Endodermal cell (in vitro differentiated cells): ENCODE data around the gene CENPT. TPM values are rescaled to one million over a fixed set of nuclear protein-coding genes. Genes with fewer than 3 reads are reported as not detected.

Source experiments
- DNase-seq: peaks from one replicate; pipeline ENCODE4 v3.0.0-alpha.2; 2017
- H3K27ac ChIP-seq: 2 replicates; pipeline ENCODE4 v1.5.1; 2013; ENCODE audit warnings: mild to moderate bottlenecking, low read depth, low read length, moderate library complexity
- H3K27me3 ChIP-seq: 2 replicates; pipeline ENCODE4 v1.6.1; 2013; ENCODE audit warnings: mild to moderate bottlenecking, low read length, moderate library complexity; ENCODE audit not compliant: insufficient read depth, control insufficient read depth, poor library complexity, severe bottlenecking
- H3K36me3 ChIP-seq: 2 replicates; pipeline ENCODE4 v1.7.0; 2013; ENCODE audit warnings: mild to moderate bottlenecking, low read length, moderate library complexity; ENCODE audit not compliant: control insufficient read depth, insufficient read depth
- H3K4me1 ChIP-seq: one replicate; pipeline ENCODE4 v1.7.0; 2013; ENCODE audit warnings: low read length; ENCODE audit not compliant: control insufficient read depth, insufficient read depth
- H3K4me3 ChIP-seq: 2 replicates; pipeline ENCODE4 v1.5.1; 2013; ENCODE audit warnings: mild to moderate bottlenecking, low read length, moderate library complexity
- H3K9ac ChIP-seq: 2 replicates; pipeline ENCODE4 v1.6.1; 2013; ENCODE audit warnings: mild to moderate bottlenecking, low read length, moderate library complexity; ENCODE audit not compliant: poor library complexity, severe bottlenecking; ENCODE audit errors: extremely low read depth
- H3K9me3 ChIP-seq: 2 replicates; pipeline ENCODE4 v1.6.1; 2013; ENCODE audit warnings: mild to moderate bottlenecking, low read length, moderate library complexity; ENCODE audit not compliant: control insufficient read depth
- H3K27ac Mint-ChIP-seq: 2 replicates; pipeline ENCODE4 v1.8.0; 2020; ENCODE audit warnings: mixed read lengths
- H3K27me3 Mint-ChIP-seq: 2 replicates; pipeline ENCODE4 v1.8.0; 2021; ENCODE audit warnings: mild to moderate bottlenecking, mixed read lengths; ENCODE audit not compliant: insufficient read depth
- H3K36me3 Mint-ChIP-seq: 2 replicates; pipeline ENCODE4 v1.8.0; 2020; ENCODE audit warnings: low read depth, mixed read lengths
- H3K4me1 Mint-ChIP-seq: 2 replicates; pipeline ENCODE4 v1.8.0; 2020; ENCODE audit warnings: mixed read lengths
- H3K4me3 Mint-ChIP-seq: 2 replicates; pipeline ENCODE4 v1.8.0; 2020; ENCODE audit warnings: mild to moderate bottlenecking, moderate library complexity, mixed read lengths
- H3K9me3 Mint-ChIP-seq: 2 replicates; pipeline ENCODE4 v1.8.0; 2020; ENCODE audit warnings: mild to moderate bottlenecking, mixed read lengths
- WGBS, 2 experiments: methylation state at CpG; one replicate each; pipeline versions ENCODE4 v1.1.5 to v1.1.7; 2013; ENCODE audit warnings: missing lambda C conversion rate in 2 of 2, mixed read lengths in 1 of 2; ENCODE audit not compliant: insufficient coverage in 1 of 2, insufficient read length in 1 of 2; 5-methylcytosine and 5-hydroxymethylcytosine counted together
- total RNA-seq, 2 donors: library from RNA; stranded (reverse); fragmentation: NEBNext Ultra II Directional in 1 of 2; extraction: Animal tissue kit (Norgen Biotek cat#: 25700) in 1 of 2; gene quantifications; 2 replicates in 1 of 2; 3 replicates in 1 of 2; pipeline ENCODE4 v1.2.1, GENCODE V29; 2021
- TF ChIP-seq, protein P1 (sequence below): fragments of 200-600 bp; sonication (generic); conservative IDR thresholded peaks from 2 replicates; pipeline ENCODE4 v1.5.0; 2021; ENCODE audit warnings: antibody characterized with exemption, mild to moderate bottlenecking

Gene CENPT
- total RNA-seq, 2 donors from 2014 or later, result 43.7 to 57.2 TPM

DNA sequence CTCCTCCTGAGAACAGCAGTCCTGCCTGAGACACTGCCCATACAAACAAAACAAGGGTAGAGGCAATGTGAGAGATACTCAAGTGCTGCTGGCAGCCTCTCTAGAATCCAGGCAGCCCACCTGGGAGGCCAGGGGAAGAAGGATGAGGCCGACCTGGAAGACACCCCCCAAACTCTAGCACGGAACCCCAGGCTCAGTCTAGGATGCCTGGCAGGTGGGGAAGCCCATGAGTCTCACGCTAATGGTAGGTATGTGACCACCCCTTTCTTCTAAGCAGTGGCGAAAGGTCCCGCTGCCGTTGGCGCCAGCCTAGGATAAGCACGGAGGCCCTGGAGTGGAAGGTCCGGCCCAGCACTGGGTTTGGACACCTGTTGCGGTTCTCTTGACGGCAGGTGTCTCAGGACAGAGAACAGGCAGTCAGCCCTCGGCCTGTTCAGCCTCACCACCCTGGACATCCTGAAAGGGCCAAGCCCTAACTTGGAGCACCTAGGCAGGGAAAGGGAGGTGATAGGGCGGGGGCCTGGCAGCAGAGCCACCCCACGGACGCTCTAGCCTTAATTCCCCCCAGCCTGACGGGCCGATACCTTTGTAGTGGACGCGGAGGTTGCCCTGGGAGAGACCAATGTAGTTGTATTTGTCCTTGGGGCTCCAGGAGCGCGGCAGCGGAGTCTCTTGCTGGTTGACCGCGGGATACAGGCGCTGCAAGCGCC, 41.6 kb downstream of the CENPT start:
- Mint-ChIP-seq H3K27ac (peak overlapping the region; percentile 94), H3K4me1 (peaks cover 18% of the 10 kb centered on the region), H3K27me3 (peaks cover 2% of the 10 kb centered on the region), H3K36me3 (peaks cover 27% of the 10 kb centered on the region), H3K9me3 (no peaks in the 10 kb centered on the region), H3K4me3 (peak overlapping the region; percentile 89)
- H3K9ac ChIP-seq, result peak overlapping the region; percentile 95
- TF ChIP-seq, protein P1, sequence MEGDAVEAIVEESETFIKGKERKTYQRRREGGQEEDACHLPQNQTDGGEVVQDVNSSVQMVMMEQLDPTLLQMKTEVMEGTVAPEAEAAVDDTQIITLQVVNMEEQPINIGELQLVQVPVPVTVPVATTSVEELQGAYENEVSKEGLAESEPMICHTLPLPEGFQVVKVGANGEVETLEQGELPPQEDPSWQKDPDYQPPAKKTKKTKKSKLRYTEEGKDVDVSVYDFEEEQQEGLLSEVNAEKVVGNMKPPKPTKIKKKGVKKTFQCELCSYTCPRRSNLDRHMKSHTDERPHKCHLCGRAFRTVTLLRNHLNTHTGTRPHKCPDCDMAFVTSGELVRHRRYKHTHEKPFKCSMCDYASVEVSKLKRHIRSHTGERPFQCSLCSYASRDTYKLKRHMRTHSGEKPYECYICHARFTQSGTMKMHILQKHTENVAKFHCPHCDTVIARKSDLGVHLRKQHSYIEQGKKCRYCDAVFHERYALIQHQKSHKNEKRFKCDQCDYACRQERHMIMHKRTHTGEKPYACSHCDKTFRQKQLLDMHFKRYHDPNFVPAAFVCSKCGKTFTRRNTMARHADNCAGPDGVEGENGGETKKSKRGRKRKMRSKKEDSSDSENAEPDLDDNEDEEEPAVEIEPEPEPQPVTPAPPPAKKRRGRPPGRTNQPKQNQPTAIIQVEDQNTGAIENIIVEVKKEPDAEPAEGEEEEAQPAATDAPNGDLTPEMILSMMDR, result no peak
- H3K9me3 ChIP-seq, result no peaks in the 10 kb centered on the region
- DNase-seq, result no peak
- H3K27ac ChIP-seq, result peak overlapping the region; percentile 78
- H3K4me1 ChIP-seq, result no peaks in the 10 kb centered on the region
- H3K36me3 ChIP-seq, result peaks cover 21% of the 10 kb centered on the region
- H3K27me3 ChIP-seq, result no peaks in the 10 kb centered on the region
- 1% methylated on average over 13 to 26 of the region's 26 CpGs for WGBS, 2 experiments
- H3K4me3 ChIP-seq, result peak overlapping the region; percentile 98

DNA sequence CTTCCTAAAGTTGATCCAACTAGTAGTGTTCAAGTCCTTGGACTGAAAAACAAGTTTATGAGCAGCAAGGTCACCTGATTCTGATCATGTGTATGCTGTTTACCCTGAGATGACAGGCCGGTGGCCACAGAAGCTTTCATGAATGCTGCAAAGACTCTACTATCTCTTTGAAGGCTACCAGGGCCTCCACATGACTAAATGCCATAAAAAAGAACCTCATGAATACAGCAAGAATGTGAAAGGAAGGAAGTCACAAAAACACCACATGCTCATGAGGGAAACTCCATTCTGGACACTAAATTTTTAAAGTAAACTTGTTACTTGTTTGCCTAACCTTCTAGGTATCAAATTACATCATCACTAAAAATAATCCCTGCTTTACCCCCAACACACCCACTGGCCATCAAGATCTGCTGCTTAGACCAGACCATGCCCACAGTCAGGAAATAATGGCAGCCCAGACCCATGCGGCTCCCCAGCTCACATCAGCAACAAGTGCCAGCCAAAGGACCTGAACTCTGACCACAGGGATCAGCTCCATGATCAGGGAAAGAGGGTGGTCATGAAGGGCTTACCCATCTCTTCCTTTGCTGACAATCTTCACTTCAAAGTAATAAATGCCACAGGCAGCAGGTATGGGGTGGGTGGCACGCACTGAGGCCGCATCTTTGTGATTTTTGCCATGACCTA, 42.5 kb downstream of the CENPT start:
- TF ChIP-seq, protein P1, result no peak
- H3K4me1 Mint-ChIP-seq, result peaks cover 18% of the 10 kb centered on the region
- H3K9ac ChIP-seq, result no peak overlapping the region

DNA sequence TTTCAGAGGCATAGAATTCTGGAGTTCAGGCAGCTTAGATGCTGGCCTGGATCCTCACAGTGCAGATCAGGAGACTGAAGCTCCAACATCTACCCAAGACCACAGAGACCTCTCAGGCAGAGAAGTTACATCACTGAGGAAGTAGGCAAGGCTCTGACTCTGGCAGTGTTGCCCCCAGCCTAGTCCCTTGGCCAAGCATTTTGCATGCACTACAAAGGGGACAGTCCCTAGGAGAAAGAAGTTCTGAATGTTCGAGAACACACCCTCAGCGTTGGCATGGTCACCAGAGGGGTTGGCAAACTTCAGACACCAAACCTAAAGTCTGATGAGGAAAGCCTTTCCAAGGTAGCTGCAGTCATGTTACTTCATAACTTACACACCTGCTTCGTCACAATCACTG, 43.6 kb downstream of the CENPT start:
- H3K9ac ChIP-seq, result no peak overlapping the region
- H3K9me3 ChIP-seq, result no peaks in the 10 kb centered on the region
- no peaks in the 10 kb centered on the region for H3K9me3 Mint-ChIP-seq
- H3K36me3 ChIP-seq, result peaks cover 29% of the 10 kb centered on the region
- H3K4me1 ChIP-seq, result no peaks in the 10 kb centered on the region
- peaks cover 18% of the 10 kb centered on the region for H3K4me1 Mint-ChIP-seq
- no peak overlapping the region for H3K4me3 ChIP-seq
- no peak overlapping the region for H3K4me3 Mint-ChIP-seq
- no peaks in the 10 kb centered on the region for H3K27me3 Mint-ChIP-seq
- no peak overlapping the region for H3K27ac Mint-ChIP-seq
- no peaks in the 10 kb centered on the region for H3K27me3 ChIP-seq
- TF ChIP-seq, protein P1, result no peak
- peaks cover 40% of the 10 kb centered on the region for H3K36me3 Mint-ChIP-seq
- DNase-seq, result no peak
- H3K27ac ChIP-seq, result no peak overlapping the region
- WGBS, 2 experiments, result 96 to 100% methylated on average over 2 to 3 of the region's 3 CpGs

More for the DNA sequence above, 42.5 kb downstream of the CENPT start:
- Histone ChIP-seq H3K36me3 (peaks cover 29% of the 10 kb centered on the region), H3K4me1 (no peaks in the 10 kb centered on the region), H3K9me3 (no peaks in the 10 kb centered on the region), H3K27me3 (no peaks in the 10 kb centered on the region), H3K4me3 (peak overlapping the region; percentile 98), H3K27ac (no peak overlapping the region)
- Mint-ChIP-seq H3K27ac (peak overlapping the region; percentile 94), H3K36me3 (peaks cover 35% of the 10 kb centered on the region), H3K9me3 (no peaks in the 10 kb centered on the region), H3K27me3 (peaks cover under 1% of the 10 kb centered on the region), H3K4me3 (peak overlapping the region; percentile 89)
- no peak for DNase-seq
- 91 to 100% methylated on average over 3 to 4 of the region's 4 CpGs for WGBS, 2 experiments
